Activated CD8-positive, alpha-beta memory T cell treated with anti-CD3 and anti-CD28 coated beads for 36 hours (primary cell): ENCODE results near the gene TTC19. TPM values are rescaled to one million over a fixed set of nuclear protein-coding genes. Genes with fewer than 3 reads are reported as not detected.

ENCODE experiments used
- CTCF ChIA-PET: fragments of 350-600 bp; sonication (Branson Sonifier 250); formaldehyde crosslinking; loops from one replicate; lab custom pipeline; 2021; ENCODE audit warnings: antibody characterized with exemption; lab: Charles Lee
- POLR2A ChIA-PET: fragments of 350-600 bp; sonication (Branson Sonifier 250); formaldehyde crosslinking; loops from one replicate; lab custom pipeline; 2021; ENCODE audit warnings: antibody characterized with exemption; lab: Charles Lee
- total RNA-seq, 2 experiments: library from RNA; stranded (reverse); gene quantifications; one replicate each; pipeline ENCODE4 v1.2.3, GENCODE V29; 2021

The TTC19 gene
- 10 to 100 TPM; 36.8 to 38.7 TPM for total RNA-seq

DNA sequence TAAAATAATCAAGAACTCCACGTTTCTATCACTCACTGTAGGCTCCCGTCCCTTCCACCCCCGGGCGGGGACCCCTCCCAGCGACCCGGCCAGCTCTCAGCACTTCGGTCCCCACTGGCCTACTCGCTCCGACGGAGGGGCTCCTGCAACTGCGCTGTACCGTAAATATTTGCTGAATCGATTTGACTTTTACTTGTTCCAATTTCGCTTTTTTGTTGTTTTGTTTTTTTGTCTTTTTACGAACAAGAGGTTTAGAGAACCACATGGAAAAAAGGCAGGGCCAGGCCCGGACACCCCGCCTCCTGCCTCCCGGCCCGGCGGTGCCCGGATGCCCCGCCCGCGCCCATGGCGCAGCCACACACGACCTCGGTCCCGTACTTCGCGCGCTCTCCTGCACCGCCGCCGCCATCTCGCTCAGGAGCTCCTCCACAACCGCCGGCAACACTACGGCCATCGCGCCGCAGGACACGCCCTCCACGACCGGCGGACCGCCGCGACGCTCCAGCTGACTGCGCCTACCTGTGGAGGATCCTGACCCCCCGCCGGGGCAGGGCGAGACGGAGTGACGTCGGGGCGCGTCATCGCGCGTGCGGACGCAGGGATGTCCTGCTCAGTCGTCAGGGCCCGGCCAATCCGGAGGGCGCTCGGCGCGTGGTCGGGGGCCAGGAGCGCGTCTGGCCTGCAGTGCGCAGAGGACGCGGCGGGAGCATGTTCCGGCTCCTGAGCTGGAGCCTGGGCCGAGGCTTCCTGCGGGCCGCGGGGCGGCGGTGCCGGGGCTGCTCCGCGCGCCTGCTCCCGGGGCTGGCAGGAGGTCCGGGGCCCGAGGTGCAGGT lies at the start of gene TTC19, which contains the start of gene ZSWIM7:
TSS of gene TTC19 (plus strand) at position 684 of the 833 bp plus-strand sequence. CDS start at position 709, 25 bp downstream.
TSS of gene ZSWIM7 (minus strand) at position 564 of the 833 bp plus-strand sequence. CDS start at position 454, 110 bp downstream.
- CTCF ChIA-PET, result interaction anchor here (0.6 to 2.6 kb wide), 12 partner anchors 9 to 386 kb away, joined by 3 to 12 read pairs (median 4); partner anchors contain the start of gene ADORA2B

GRCh38 chr17:15951368-15952047 lies 48.1 kb upstream of the TTC19 start:
- CTCF ChIA-PET, result no interaction called here

More for the DNA sequence above, at the start of gene TTC19, which contains the start of gene ZSWIM7:
- POLR2A ChIA-PET, result interaction anchor here (0.9 to 1.5 kb wide), 2 partner anchors 17 to 218 kb away, joined by 3 read pairs; no protein-coding TSS in a partner anchor

GRCh38 chr17:15952048-15952532 lies 47.5 kb upstream of the TTC19 start:
- POLR2A ChIA-PET, result no interaction called here
- CTCF ChIA-PET, result no interaction called here

More at GRCh38 chr17:15951368-15952047, 48.1 kb upstream of the TTC19 start:
- POLR2A ChIA-PET, result no interaction called here

DNA sequence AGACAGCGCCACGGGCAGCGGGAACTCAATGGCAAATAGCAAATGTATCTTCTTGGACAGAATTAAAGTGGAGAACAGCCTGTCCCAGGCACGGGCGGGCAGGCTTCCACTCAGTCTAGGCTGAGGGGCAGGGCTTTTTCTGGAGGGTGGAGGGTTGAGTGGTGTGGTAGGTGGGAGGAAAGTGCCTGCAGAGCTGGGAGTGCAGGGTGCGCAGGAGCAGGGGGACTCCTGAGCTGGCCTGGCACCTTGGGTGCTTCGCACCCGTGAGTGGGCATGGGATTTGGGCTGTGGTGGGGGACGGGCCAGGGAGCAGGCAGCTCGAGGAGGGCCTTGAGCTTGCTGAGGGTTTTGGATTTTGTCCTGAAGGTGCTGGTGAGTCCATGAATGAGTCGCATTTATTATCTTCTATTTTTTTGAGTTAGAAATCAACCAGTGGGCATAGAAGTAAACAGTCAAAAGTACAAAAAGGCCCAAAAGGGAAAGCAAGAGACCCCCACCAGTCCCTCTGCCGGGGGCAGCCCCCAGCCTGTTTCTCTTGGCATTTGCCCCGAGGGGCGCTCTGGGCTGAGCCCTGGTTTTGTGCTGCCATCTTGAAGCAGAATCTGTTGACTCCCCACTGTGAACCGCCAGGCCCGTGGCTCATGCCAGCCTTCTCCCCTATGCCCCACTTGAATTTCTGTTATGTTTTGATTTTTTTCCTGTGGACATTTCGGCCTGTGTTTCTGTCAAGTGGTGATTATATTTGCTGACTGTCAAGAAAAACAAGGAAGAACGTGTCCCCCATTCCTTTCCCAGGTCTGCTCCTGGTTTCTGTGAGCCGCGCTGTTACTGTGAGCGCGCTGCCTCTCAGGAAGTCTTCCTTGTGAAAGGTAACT lies 46.5 kb upstream of the TTC19 start:
- CTCF ChIA-PET, result no interaction called here
- POLR2A ChIA-PET, result no interaction called here

DNA sequence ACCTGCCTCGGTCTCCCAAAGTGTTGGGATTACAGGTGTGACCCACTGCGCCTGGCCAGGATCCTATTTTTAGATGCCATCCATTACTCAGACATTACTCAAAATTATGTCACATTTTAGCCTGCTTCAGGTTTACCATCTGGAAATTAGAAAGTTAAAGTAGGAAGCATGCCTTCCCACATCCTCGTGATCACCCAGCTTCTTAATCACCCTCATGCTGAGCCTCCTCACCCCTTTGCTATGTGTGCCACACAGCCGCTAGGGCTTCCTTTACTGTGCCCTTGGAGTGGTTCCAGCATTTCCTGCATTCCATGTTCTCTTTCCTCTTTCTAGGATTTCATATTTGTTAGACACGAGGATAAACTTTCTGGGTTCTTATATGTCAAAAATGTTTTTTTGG lies 45.4 kb upstream of the TTC19 start:
- POLR2A ChIA-PET, result no interaction called here
- CTCF ChIA-PET, result no interaction called here

DNA sequence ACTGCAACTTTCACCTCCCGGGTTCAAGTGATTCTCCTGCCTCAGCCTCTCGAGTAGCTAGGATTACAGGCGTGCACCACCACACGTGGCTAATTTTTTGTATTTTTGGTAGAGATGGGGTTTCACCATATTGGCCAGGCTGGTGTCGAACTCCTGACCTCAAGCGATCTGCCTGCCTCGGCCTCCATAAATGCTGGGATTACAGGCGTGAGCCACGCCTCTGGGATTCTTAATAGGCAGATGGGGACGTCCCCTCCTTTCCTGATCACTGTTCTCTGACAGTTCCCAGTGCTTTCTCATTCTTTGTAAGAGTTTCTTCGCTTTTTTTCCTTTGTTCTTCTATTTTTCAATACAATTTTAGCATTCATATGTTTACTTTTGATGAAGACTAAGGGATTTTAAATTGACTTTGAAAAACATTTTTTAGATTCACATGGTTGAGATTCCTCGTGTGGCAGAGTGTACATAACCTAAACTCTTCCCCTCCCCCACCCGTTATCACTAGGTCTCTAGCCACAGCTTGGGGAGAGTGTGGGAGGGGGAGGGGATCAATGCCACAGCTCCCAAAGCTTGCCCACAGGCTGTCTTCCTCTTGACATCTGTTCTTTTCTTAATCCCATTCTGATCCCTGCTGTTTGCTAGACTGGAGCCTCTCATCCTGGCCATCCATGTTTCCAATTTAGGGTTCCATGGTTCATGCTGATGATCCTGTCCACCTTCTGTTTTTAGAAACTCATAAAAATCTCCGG lies 43.7 kb upstream of the TTC19 start:
- CTCF ChIA-PET, result no interaction called here
- POLR2A ChIA-PET, result no interaction called here

GRCh38 chr17:15957206-15957605 lies 42.4 kb upstream of the TTC19 start:
- POLR2A ChIA-PET, result no interaction called here

GRCh38 chr17:15957608-15958307 lies 41.9 kb upstream of the TTC19 start:
- ChIA-PET POLR2A (no interaction called here), CTCF (interaction anchor here (1.6 kb wide), 1 partner anchor 12 kb away, joined by 5 read pairs; the partner anchor contains the start of gene ADORA2B)

More at GRCh38 chr17:15957206-15957605, 42.4 kb upstream of the TTC19 start:
- CTCF ChIA-PET, result no interaction called here

- POLR2A ChIA-PET, result interaction anchor here (1.0 kb wide), 1 partner anchor 14 kb away, joined by 3 read pairs; no protein-coding TSS in a partner anchor
Observed at GRCh38 chr17:15958484-15958854, 41.2 kb upstream of the TTC19 start.

DNA sequence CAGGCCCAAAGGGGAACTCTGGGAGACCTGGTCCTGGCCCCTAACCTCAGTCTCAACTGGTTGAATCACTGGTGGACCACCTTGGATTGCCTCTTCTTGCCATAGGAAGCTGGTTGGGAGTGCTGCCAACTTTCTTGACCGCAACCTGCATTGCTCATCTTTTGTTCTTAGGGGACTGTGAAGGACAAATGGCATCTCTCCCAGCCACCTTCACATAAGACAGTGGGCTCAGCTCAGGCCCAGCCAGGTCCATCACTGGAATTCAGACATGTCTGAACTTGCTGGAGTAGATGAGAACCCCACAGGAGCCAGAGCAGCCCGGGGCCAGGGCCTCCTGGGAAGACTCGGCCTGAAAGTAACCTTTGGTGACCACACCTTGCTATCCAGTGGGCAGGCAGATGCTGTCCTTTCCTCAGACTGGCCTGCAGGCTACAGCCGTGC lies 35.9 kb upstream of the TTC19 start:
- CTCF ChIA-PET, result no interaction called here
- POLR2A ChIA-PET, result no interaction called here

More at GRCh38 chr17:15958484-15958854, 41.2 kb upstream of the TTC19 start:
- CTCF ChIA-PET, result interaction anchor here (1.6 kb wide), 1 partner anchor 13 kb away, joined by 5 read pairs; the partner anchor contains the start of gene ADORA2B

GRCh38 chr17:15965528-15965927 lies 34.1 kb upstream of the TTC19 start:
- ChIA-PET CTCF (no interaction called here), POLR2A (no interaction called here)

DNA sequence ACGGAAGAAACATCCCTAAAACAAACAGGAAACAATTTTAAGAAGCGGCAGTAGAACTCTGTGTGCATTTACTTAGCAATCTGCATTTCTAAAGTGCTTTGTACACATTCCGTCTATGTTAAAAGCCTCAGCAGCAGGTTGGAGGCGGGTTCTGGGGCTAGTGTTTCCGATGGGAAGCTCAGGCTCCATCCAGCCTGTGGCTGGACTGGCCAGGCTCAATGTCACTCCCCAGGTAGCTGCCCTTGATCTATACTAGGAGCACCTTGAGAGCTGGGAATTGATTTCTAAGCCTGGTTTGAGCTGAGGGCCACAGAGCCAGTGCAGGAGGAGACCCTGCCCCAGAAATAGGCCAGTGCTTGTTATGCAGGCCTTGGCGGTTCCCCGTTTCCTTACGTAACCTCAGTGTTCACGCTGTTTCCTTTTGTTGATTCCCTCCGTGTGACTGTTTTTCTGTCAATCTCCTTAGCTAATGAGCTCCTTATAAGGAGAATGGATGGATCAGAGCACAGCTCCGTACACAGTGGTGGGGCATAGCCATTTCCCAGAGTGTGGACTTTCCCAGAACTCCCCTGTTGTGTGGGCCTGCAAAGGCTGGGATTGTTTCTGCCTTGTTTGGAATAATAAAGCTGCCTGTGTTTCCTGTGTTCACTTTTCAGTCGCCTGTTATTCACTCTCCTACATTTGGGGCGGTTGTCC lies 33.3 kb upstream of the TTC19 start:
- POLR2A ChIA-PET, result no interaction called here
- CTCF ChIA-PET, result no interaction called here

- ChIA-PET POLR2A (no interaction called here), CTCF (no interaction called here)
Observed at GRCh38 chr17:15966879-15967248, 32.8 kb upstream of the TTC19 start.

DNA sequence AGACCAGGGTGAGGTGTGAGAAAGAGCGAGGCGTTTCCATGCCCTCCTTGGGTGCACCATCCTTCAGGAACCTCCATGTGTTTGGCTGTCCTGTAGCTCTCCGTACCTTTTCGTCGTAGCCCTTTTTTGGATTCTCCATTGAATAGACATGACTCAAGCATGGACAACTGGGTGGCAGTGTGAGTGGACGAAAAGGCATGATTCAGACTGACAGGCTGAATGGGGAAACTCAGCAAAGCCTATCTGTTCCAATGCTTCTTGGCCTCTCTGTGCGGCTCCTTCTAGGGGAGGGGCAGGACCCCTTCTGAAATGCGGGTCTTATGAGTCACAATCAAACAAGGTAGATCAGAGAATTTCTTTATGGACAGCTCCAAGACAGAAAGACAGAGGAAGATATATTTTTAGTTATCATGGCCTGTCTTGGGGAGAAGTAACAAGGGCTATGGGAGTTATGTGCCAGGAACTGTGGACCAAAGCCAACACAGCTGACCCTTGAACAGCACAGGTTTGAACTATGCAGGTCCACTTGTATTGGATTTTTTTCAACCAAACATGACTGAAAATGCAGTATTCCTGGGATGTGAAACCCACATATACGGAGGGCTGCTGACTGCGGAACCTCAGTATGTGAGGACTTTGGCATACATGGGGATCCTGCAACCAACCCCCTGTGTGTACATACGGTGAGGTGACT lies 31.8 kb upstream of the TTC19 start:
- CTCF ChIA-PET, result no interaction called here
- POLR2A ChIA-PET, result no interaction called here

DNA sequence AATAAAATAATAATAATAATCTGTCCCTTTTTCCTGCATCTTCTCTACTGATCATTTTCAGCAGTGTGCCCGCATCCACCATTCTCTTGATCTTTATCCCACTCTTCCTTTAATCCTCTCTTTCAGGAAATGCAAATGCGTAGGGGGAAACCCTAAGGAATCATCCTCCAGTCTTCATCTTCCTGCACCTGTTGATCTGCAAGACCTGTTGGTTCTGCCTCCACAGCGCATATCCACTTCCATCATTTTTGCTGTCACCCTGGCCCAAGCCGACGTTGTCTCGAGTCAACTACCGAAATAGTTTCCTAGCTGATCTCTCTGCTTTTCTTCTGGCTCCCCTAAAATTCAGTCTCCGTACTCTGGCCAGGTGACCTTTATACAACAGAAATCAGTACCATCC lies 30.2 kb upstream of the TTC19 start:
- ChIA-PET CTCF (no interaction called here), POLR2A (no interaction called here)

- CTCF ChIA-PET, result no interaction called here
- POLR2A ChIA-PET, result no interaction called here
Observed at GRCh38 chr17:15970500-15970899, 29.1 kb upstream of the TTC19 start.
